K562 (cell line): ENCODE results near the gene MTHFR. TPM values are rescaled to one million over a fixed set of nuclear protein-coding genes. Genes with fewer than 3 reads are reported as not detected.

Experiments used
- CBFB ChIP-seq: sonication (generic); formaldehyde crosslinking; IDR thresholded peaks from 2 replicates; pipeline ENCODE4 v1.4.0; 2020; ENCODE audit warnings: mild to moderate bottlenecking, missing genetic modification reagents
- DLX4 ChIP-seq: fragments of 250-450 bp; sonication (Bioruptor Pico); IDR thresholded peaks from 2 replicates; pipeline ENCODE4 v1.6.1; 2021; ENCODE audit warnings: mild to moderate bottlenecking
- ELF1 ChIP-seq: fragments of 200-800 bp; sonication (Bioruptor generic); IDR thresholded peaks from 2 replicates; pipeline ENCODE4 v1.6.1; 2016; ENCODE audit warnings: missing genetic modification characterization, missing compliant biosample characterization
- ELF4 ChIP-seq: fragments of 450-650 bp; formaldehyde crosslinking; IDR thresholded peaks from 2 replicates; pipeline ENCODE4 v1.4.0; 2022; ENCODE audit warnings: missing genetic modification characterization
- GTF2E2 ChIP-seq: fragments of 200-800 bp; sonication (Bioruptor generic); IDR thresholded peaks from 2 replicates; pipeline ENCODE4 v1.6.1; 2016; ENCODE audit warnings: missing genetic modification characterization, missing compliant biosample characterization
- HDAC8 ChIP-seq: fragments of 450-650 bp; IDR thresholded peaks from 2 replicates; pipeline ENCODE4 v1.6.1; 2016; ENCODE audit warnings: mild to moderate bottlenecking, missing genetic modification characterization, moderate library complexity, missing compliant biosample characterization
- KDM2B ChIP-seq: fragments of 250-450 bp; sonication (Bioruptor Pico); IDR thresholded peaks from 2 replicates; pipeline ENCODE4 v1.8.0; 2021; ENCODE audit warnings: mild to moderate bottlenecking, moderate library complexity
- MCM7 ChIP-seq, 2 experiments: fragments of 450-650 bp; IDR thresholded peaks; 2 replicates each; pipeline ENCODE4 v1.6.1; 2016 to 2018
- NCOA1 ChIP-seq: fragments of 450-650 bp; IDR thresholded peaks from 2 replicates; pipeline ENCODE4 v1.6.1; 2016; ENCODE audit warnings: low read depth
- NFIX ChIP-seq: fragments of 250-450 bp; sonication (Bioruptor Pico); IDR thresholded peaks from 2 replicates; pipeline ENCODE4 v1.4.0; 2020; ENCODE audit warnings: low read depth, mild to moderate bottlenecking, moderate library complexity
- THRA ChIP-seq: fragments of 450-650 bp; IDR thresholded peaks from 2 replicates; pipeline ENCODE4 v1.6.1; 2017; ENCODE audit warnings: mild to moderate bottlenecking, moderate library complexity
- ZFP91 ChIP-seq: sonication (generic); formaldehyde crosslinking; IDR thresholded peaks from 2 replicates; pipeline ENCODE4 v1.8.0; 2022; ENCODE audit warnings: mild to moderate bottlenecking, missing genetic modification reagents
- ZNF124 ChIP-seq: sonication (generic); formaldehyde crosslinking; IDR thresholded peaks from 2 replicates; pipeline ENCODE4 v1.8.1; 2022; ENCODE audit warnings: missing genetic modification reagents
- ZNF212 ChIP-seq: fragments of 450-650 bp; formaldehyde crosslinking; IDR thresholded peaks from 2 replicates; pipeline ENCODE4 v1.4.0; 2020; ENCODE audit warnings: mild to moderate bottlenecking
- ZNF589 ChIP-seq: fragments of 200-800 bp; sonication (Bioruptor generic); IDR thresholded peaks from 2 replicates; pipeline ENCODE4 v1.6.1; 2016; ENCODE audit warnings: low read depth, missing genetic modification characterization, missing compliant biosample characterization
- ZNF639 ChIP-seq, 2 experiments: fragments of 200-800 bp in 1 of 2; sonication (Bioruptor generic) in 1 of 2; sonication (generic) in 1 of 2; formaldehyde crosslinking in 1 of 2; IDR thresholded peaks in 1 of 2; conservative IDR thresholded peaks in 1 of 2; 2 replicates each; pipeline versions ENCODE4 v1.5.0 to v1.6.1; 2016 to 2020; ENCODE audit warnings: missing compliant biosample characterization in 1 of 2, missing genetic modification characterization in 1 of 2, missing genetic modification reagents in 1 of 2
- ZNF655 ChIP-seq: fragments of 250-450 bp; sonication (Bioruptor Pico); IDR thresholded peaks from 2 replicates; pipeline ENCODE4 v1.5.0; 2021
- ZNF717 ChIP-seq: fragments of 250-450 bp; sonication (Bioruptor Pico); IDR thresholded peaks from 2 replicates; pipeline ENCODE4 v1.5.0; 2021
- polyA plus RNA-seq, 8 experiments: library from polyadenylated mRNA; depleted of rRNA in 4 of 8; stranded (reverse) in 5 of 8; unstranded in 3 of 8; fragments of >200 nt; fragmentation: Nextera tagmentation in 2 of 8; fragmentation: Illumina TruSeq in 1 of 8; extraction: Ambion mirVana in 2 of 8; extraction: Trizol in 1 of 8; gene quantifications; 2 replicates each; pipeline versions ENCODE4 v1.2.1 to v1.2.3, GENCODE V29; 2011 to 2014; ENCODE audit warnings: inconsistent platforms in 1 of 8, missing spikeins in 1 of 8
- total RNA-seq, 7 experiments: library from RNA; depleted of rRNA in 6 of 7; stranded (reverse); fragments of >200 nt in 6 of 7; fragmentation: Illumina TruSeq in 2 of 7; extraction: Trizol in 2 of 7; gene quantifications; 2 replicates each; pipeline versions ENCODE4 v1.2.1 to v1.2.3, GENCODE V29; 2011 to 2021; ENCODE audit warnings: low replicate concordance in 1 of 7

The MTHFR gene
- total and polyA plus RNA-seq, 9 of the 15 experiments (the other 6 are each of a cell fraction or from before 2014, with no cell fraction given), result 5.0 to 104 (median 62.6) TPM

GRCh38 chr1:11796036-11796828 is 9.5 kb downstream of the MTHFR start (continued):
- TF ChIP-seq ZNF639 (CRISPR knock-in tag; conservative IDR thresholded peaks at IDR 0.05 in 1 of 2, IDR thresholded peaks at IDR 0.05 in 1 of 2), result peak in 1 of 2 experiments; percentile 71; a peak in 2 of 4 replicates
- TF ChIP-seq ZNF717 (CRISPR knock-in tag), result no peak
- TF ChIP-seq NCOA1, result no peak; the same call in 1 of the 2 replicates
- no peak for TF ChIP-seq ZNF655 (CRISPR knock-in tag)
- no peak for TF ChIP-seq DLX4 (CRISPR knock-in tag)
- TF ChIP-seq THRA, result no peak
- TF ChIP-seq ELF4 (CRISPR knock-in tag), result no peak; the same call in 1 of the 2 replicates
- no peak for TF ChIP-seq ZNF589 (CRISPR knock-in tag)
- no peak for TF ChIP-seq ZFP91 (CRISPR knock-in tag)
- peak; percentile 44; the same call in 1 of the 2 replicates for TF ChIP-seq CBFB (CRISPR knock-in tag)
- 0 out of 2 replicates have a peak, but pooled peaks have one; percentile 7 for TF ChIP-seq ELF1 (tag)
- TF ChIP-seq HDAC8 (tag), result peak; percentile 35; the same call in 1 of the 2 replicates
- TF ChIP-seq NFIX (CRISPR knock-in tag), result no peak
- TF ChIP-seq GTF2E2 (tag), result no peak
- no peak for TF ChIP-seq KDM2B (CRISPR knock-in tag)
- TF ChIP-seq ZNF212 (CRISPR knock-in tag), result no peak
- TF ChIP-seq MCM7 (IDR thresholded peaks at IDR 0.05), result no peak
- no peak for TF ChIP-seq ZNF124 (CRISPR knock-in tag)
